KBM-7 (cell line): ENCODE data around the gene ADCY5.
A peak's percentile ranks its signal among the peaks of the same experiment; 100 is the strongest.

ENCODE experiments used
- DNase-seq: peaks from one replicate; pipeline ENCODE4 v3.0.0-alpha.2; 2015
- in situ Hi-C: fragments of 300-500 bp; cut with MboI; formaldehyde crosslinking; loops from 2 replicates; pipeline ENCODE4 v1.14.3; 2020; ENCODE audit warnings: low sequenced_read_pairs, low pct_unique_long_range_greater_than_20kb, mixed read lengths

Gene ADCY5

GRCh38 chr3:123378409-123378915, 70.4 kb downstream of the ADCY5 start:
- no peak for DNase-seq
- in situ Hi-C loops: no loop called here

GRCh38 chr3:123377243-123377740, 71.6 kb downstream of the ADCY5 start:
- no peak for DNase-seq
- in situ Hi-C loops: no loop called here

- in situ Hi-C loops: no loop called here
Observed at GRCh38 chr3:123376451-123377242, 72.2 kb downstream of the ADCY5 start.

GRCh38 chr3:123375014-123375940, 73.6 kb downstream of the ADCY5 start:
- in situ Hi-C loops: no loop called here
- no peak for DNase-seq

More at GRCh38 chr3:123376451-123377242, 72.2 kb downstream of the ADCY5 start:
- DNase-seq: no peak

- in situ Hi-C loops: no loop called here
- DNase-seq: no peak
Observed at GRCh38 chr3:123374016-123374415, 74.9 kb downstream of the ADCY5 start.

GRCh38 chr3:123373474-123373987, 75.4 kb downstream of the ADCY5 start:
- no peak for DNase-seq
- in situ Hi-C loops: no loop called here

- in situ Hi-C loops: no loop called here
- DNase-seq: no peak
Observed at GRCh38 chr3:123372686-123373473, 76.0 kb downstream of the ADCY5 start.

- in situ Hi-C loops: no loop called here
Observed at GRCh38 chr3:123371859-123372685, 76.8 kb downstream of the ADCY5 start.

GRCh38 chr3:123371426-123371825, 77.5 kb downstream of the ADCY5 start:
- in situ Hi-C loops: no loop called here
- DNase-seq: no peak

More at GRCh38 chr3:123371859-123372685, 76.8 kb downstream of the ADCY5 start:
- DNase-seq: no peak

- no peak for DNase-seq
- in situ Hi-C loops: no loop called here
Observed at GRCh38 chr3:123370819-123371218, 78.1 kb downstream of the ADCY5 start.

- no peak for DNase-seq
- in situ Hi-C loops: no loop called here
Observed at GRCh38 chr3:123369085-123369484, 79.8 kb downstream of the ADCY5 start.

GRCh38 chr3:123367467-123368154, 81.3 kb downstream of the ADCY5 start:
- no peak for DNase-seq
- in situ Hi-C loops: no loop called here

- in situ Hi-C loops: no loop called here
- peak; percentile 12 for DNase-seq
Observed at GRCh38 chr3:123365450-123366143, 83.3 kb downstream of the ADCY5 start.

GRCh38 chr3:123361071-123361470, 87.8 kb downstream of the ADCY5 start:
- in situ Hi-C loops: no loop called here
- DNase-seq: no peak

GRCh38 chr3:123357275-123357674, 91.6 kb downstream of the ADCY5 start:
- in situ Hi-C loops: no loop called here

GRCh38 chr3:123353850-123354233, 95.0 kb downstream of the ADCY5 start:
- DNase-seq: no peak
- in situ Hi-C loops: no loop called here

More at GRCh38 chr3:123357275-123357674, 91.6 kb downstream of the ADCY5 start:
- no peak for DNase-seq
